SK-MEL-5 (cell line): Measurements from ENCODE around the gene PDCD7. TPM values are rescaled to one million over a fixed set of nuclear protein-coding genes. Genes with fewer than 3 reads are reported as not detected.
"Not testable (repeated sequence)": the region's sequence is repeated elsewhere in the genome, so short reads cannot be mapped to it uniquely, and the experiment has no call there.

ENCODE experiments used
- DNase-seq: peaks from one replicate; pipeline ENCODE4 v3.0.0-alpha.2; 2016; ENCODE audit warnings: low read depth, low spot score
- in situ Hi-C: cut with HindIII; loops from 2 replicates; pipeline ENCODE4 v1.10.0; 2016; ENCODE audit warnings: low sequenced_read_pairs, high pct_unique_total_duplicates, low pct_unique_long_range_greater_than_20kb
- polyA plus RNA-seq, 2 experiments: library from polyadenylated mRNA; depleted of rRNA; stranded (reverse); fragments of >200 nt; gene quantifications; 2 replicates each; pipeline ENCODE4 v1.2.3, GENCODE V29; 2015
- total RNA-seq: library from RNA; depleted of rRNA; stranded (reverse); fragments of >200 nt; shearing (Covaris generic); gene quantifications from 2 replicates; pipeline ENCODE4 v1.2.3, GENCODE V29; 2014; rRNA removed

Gene PDCD7, protein sequence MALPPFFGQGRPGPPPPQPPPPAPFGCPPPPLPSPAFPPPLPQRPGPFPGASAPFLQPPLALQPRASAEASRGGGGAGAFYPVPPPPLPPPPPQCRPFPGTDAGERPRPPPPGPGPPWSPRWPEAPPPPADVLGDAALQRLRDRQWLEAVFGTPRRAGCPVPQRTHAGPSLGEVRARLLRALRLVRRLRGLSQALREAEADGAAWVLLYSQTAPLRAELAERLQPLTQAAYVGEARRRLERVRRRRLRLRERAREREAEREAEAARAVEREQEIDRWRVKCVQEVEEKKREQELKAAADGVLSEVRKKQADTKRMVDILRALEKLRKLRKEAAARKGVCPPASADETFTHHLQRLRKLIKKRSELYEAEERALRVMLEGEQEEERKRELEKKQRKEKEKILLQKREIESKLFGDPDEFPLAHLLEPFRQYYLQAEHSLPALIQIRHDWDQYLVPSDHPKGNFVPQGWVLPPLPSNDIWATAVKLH
- total RNA-seq, result 25.5 and 27.5 TPM in 2 replicates
- polyA plus RNA-seq (2015; cell fraction: cytosol; rRNA removed), result 33.2 and 46.8 TPM in 2 replicates
- polyA plus RNA-seq (2015; cell fraction: nucleus; rRNA removed), result 18.9 and 23.1 TPM in 2 replicates

GRCh38 chr15:65133548-65134200, at the start of gene PDCD7:
TSS of gene PDCD7 (minus strand) at chr15:65133808. CDS start at chr15:65133781, 27 bp downstream.
- in situ Hi-C loops, result no loop called here
- peak; percentile 91 for DNase-seq

DNA sequence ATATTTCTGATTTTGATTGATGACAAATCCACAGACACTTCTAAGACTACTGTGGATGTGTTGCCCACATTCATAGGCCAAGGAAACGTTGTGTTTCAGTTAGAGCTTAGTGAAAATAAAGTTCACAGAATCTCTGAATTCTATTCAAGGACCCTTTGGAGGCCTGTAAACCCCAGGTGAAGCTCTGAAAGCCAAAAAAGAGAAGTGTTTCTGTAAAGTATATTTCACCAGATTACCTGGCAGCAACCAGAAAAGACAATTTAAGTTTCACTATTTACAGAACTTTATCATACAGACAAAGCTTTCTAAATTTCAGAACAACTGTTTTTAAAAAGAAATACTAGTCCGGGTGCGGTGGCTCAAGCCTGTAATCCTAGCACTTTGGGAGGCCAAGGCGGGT, 48.9 kb upstream of the PDCD7 start:
- DNase-seq, result no peak
- in situ Hi-C loops, result no loop called here

DNA sequence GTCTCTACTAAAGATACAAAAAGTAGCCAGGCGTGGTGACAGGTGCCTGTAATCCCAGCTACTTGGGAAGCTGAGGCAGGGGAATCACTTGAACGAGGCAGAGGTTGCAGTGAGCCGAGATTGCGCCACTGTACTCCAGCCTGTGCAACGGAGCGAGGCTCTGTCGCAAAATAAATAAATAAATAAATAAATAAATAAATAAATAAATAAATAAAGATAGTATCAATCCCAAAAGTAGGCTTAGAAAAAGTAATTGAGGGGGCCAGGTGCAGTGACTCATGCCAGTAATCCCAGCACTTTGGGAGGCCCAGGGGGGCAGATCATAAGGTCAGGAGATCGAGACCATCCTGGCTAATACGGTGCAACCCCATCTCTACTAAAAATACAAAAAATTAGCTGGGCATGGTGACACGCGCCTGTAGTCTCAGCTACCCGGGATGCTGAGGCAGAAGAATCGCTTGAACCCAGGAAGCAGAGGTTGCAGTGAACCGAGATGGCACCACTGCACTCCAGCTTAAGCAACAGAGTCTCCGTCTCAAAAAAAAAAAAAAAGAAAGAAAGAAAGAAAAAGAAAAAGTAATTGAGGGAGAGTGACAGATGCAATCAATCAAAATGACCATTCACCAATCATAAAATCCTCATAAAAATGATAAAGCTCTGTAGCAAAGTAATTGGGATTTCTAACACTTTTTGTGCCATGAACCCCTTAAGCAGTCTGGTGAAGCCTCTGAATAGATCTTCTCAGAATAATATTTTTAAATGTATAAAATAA, 48.2 kb upstream of the PDCD7 start:
- in situ Hi-C loops, DNase-seq: not testable (repeated sequence)

DNA sequence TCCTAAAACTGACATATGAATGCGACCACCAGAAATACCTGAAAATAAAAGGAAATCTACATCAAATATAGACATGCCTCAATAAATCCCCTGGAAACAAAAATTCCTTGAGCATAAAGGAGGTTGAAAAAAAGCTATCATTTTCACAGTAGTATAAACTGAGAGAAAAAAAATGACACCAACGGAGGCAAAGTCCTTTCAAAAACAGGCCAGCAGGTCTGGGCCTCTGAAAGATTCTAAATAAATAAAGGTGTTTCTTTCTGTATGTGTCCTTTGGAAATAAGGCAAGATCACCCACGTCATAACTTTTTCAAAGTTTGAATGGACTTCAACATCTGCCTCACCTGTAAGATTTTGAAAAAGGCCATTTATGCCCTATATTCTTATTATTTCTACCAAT, 46.6 kb upstream of the PDCD7 start:
- in situ Hi-C loops, result no loop called here
- no peak for DNase-seq

DNA sequence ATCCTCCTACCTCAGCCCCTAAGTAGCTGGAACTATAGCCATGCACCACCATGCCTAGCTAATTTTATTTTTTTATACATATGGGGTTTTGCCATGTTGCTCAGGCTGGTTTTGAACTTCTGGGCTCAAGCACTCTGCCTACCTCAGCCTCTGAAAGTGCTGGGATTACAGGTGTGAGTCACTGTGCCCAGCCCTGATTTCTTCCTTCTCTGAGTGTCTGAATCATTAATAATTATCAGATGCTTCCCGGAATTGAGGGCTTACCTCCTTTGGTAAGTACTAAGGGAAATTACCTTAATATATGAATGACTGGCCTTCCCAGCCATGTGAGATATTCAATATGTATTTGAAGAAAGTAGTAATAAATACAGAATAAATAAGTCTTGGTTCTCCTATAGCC, 44.3 kb upstream of the PDCD7 start:
- no peak for DNase-seq
- in situ Hi-C loops, result no loop called here

DNA sequence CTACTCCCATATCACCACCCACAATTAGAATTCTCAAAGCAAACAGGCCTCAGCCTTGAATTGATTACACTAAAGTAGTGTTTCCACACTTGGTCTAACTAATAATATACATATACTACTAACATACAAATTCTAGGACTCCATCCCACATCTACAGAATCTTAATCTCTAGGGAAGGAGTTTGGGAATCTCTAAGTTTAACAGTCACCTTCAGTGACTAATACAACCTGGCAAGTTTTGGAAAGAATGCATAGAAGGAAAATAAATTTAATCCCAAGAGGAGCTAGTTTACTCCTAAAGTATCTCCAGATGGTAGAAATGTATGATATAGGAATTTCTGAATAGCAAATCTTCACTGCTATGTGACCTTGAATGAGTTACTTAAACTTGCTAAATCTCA, 42.4 kb upstream of the PDCD7 start:
- DNase-seq, result no peak
- in situ Hi-C loops, result no loop called here

- no peak for DNase-seq
- in situ Hi-C loops, result no loop called here
Observed at GRCh38 chr15:65175511-65175910, 41.9 kb upstream of the PDCD7 start.

GRCh38 chr15:65174509-65174908, 40.9 kb upstream of the PDCD7 start:
- in situ Hi-C loops, result no loop called here
- no peak for DNase-seq

DNA sequence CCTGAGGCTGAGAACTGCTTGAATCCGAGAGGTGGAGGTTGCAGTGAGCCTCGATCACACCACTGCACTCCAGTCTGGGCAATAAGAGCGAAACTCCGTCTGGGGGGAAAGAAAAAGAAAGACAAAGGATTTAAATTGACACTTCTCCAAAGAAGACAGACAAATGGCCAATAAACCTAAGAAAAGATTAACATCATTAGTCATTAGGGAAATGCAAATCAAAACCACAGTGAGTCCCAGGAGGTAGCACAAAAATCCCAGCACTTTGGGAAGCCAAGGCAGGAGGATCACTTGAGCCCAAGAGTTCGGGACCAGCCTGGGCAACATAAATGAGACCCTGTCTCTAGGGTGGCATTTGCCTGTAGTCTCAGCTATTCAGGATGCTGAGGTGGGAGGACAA, 38.9 kb upstream of the PDCD7 start:
- in situ Hi-C loops, result no loop called here
- no peak for DNase-seq

DNA sequence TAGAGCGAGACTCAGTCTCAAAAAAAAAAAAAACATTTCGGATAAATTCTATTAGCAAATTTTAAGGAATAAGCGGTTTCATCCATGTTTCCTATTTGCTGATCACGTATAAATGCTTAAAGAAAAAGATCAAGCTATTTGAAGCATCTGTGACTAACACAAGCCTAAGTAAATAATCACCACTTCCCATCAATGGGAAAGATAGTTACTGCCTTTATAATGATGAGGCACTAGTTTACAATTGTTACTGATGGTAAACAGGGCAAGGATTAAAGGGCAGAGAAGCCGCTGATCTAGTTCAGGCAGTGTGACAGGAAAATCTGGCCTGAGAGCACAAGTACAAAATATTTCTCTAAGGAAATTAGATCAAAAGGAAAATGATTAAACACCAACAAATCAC, 37.8 kb upstream of the PDCD7 start:
- DNase-seq, result no peak
- in situ Hi-C loops, result no loop called here

DNA sequence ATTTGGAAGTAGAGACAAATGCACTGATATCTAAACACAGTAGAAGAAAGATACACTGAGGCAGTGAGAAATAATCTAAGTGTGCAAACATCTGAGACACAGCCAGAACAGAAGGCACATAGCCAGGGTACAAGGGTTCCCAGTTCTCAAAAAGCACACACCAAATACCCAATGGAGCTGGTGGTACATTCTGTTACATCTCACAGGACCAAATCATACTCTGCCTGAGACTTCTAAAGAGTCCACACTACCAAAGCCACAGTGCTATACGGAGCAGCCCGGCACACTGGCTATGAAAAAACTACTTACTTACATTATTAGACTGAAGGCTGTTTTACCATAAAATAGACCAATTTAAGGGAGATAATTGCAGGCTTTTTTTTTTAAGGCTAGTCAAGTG, 32.3 kb upstream of the PDCD7 start:
- in situ Hi-C loops, result no loop called here
- no peak for DNase-seq

DNA sequence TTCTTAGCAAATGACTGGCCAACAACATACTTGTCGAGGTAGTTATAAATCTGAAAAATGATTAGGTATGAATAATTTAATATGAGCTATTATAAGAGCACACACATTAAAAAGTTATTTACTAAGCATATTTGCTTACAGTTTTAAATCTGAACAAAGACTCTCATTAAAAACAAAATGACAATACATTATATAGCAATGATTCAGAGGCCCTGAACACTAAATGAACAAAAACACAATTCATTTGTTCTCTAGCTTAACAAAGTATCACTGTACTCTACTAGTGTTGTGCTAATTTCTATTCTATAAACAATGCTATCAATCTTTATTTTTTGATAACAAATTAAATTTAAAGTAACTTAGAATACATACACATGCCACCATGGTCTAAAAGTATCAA, 30.5 kb upstream of the PDCD7 start:
- no peak for DNase-seq
- in situ Hi-C loops, result no loop called here

DNA sequence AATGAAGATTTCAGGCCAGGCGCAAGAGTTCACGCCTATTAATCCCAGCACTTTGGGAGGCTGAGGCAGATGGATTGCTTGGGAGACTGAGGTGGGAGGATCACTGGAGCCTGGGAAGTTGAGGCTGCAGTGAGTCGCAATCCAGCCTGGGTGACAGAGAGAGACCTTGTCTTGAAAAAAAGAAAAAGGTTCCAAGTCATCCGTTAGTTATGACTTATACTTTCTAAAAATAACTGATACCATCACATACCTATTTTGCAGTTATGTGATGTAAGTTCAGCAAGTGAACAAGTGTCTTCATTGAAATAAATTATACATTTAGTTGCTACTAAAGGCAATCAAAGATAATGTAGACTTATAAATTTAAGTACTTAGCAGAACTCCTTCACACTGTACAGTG, 29.4 kb upstream of the PDCD7 start:
- in situ Hi-C loops, result no loop called here
- DNase-seq, result no peak

GRCh38 chr15:65156692-65157091, 23.1 kb upstream of the PDCD7 start:
- no peak for DNase-seq
- in situ Hi-C loops, result no loop called here

DNA sequence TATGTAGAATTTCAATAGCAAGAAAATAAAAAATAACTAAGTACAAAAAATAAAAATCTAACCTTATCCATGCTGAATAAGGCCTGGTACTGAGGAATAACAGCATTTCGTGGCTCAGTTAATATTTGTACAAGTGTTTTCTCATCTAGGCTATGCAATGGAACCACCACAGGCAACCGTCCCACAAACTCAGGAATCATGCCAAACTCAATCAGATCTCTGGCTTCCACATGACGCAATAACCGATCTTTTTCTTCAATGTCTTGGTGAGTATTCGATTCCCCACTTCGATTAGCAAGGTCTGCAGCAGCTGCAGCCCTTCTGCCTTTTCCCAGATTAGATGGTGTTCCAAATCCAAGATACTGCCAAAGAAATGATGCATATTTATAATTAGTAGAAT, 21.1 kb upstream of the PDCD7 start:
- in situ Hi-C loops, result no loop called here
- DNase-seq, result no peak

GRCh38 chr15:65147902-65148301, 14.3 kb upstream of the PDCD7 start:
- in situ Hi-C loops, result no loop called here
- DNase-seq, result no peak

DNA sequence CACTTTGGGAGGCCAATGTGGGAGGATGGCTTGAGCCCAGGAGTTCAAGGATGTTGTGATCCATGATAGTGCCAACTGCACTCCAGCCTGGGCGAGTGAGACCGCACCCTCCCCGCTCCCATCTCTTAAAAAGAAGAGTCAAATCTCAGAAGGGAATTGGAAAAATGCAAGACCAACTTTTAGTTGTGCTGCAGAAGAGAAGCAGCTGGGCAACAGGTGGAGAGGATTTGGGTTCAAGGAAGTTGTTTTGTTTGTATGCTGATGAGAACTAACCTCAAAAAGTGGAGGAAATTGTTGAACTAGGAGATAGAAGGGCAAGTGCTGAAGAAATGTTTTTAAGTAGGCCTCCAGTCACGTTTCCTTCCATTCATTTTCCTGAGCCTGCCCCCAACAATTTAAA, 12.8 kb upstream of the PDCD7 start:
- DNase-seq, result no peak
- in situ Hi-C loops, result no loop called here

DNA sequence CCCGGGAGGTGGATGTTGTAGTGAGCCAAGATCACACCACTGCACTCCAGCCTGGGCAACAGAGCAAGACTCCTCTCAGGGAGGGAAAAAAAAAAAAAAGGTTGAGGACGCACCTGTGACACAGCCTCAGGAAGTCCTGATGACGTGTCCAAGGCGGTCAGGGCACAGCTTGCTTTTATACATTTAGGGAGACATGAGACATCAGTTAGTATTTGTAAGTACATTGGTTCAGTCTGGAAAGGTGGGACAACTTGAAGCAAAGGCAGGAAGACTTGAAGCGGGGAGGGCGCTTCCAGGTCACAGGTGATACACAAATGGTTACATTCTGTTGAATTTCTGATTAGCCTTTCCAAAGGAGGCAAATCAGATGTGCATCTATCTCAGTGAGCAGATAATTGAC, 5.0 kb upstream of the PDCD7 start:
- in situ Hi-C loops, DNase-seq: not testable (repeated sequence)
